ENCODE measurements around the gene PIKFYVE. TPM values are rescaled to one million over a fixed set of nuclear protein-coding genes. Genes with fewer than 3 reads are reported as not detected.

Gene PIKFYVE
- total and polyA plus RNA-seq, 7 donors = 2.8 to 14.2 (median 12.0) TPM

DNA sequence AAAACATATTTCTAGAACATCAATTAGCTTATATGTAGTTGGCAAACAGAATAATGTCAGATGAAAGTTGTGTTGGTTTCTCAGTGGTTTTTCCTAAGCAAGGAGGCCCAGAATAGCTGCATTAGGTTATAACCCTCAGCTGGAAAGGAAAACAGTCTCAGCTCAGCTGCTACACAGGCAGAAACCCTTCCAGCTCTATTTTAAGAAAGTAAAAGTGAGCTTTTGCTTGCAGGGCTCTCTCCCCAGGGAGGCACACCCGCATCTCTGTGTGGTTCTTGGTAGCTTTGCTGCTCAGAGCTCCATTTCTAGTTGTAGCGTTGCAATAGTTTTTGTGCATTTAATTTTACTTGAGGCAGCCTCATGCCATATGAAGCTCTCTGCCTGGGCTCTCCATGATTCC is 54.6 kb downstream of the PIKFYVE start:
- peak; percentile 89 to 99 (median 96) for ATAC-seq
- WGBS, 3 donors = 3 to 8% (median 5%) methylated on average over 2 of the region's 2 CpGs
- Histone ChIP-seq H3K27me3 (ENCODE audit: insufficient read depth in 3 of 3, low read length in 2 of 3) (no peaks in the 10 kb centered on the region), H3K27ac (peak overlapping the region; percentile 85), H3K36me3 (ENCODE audit: insufficient read depth in 1 of 2, low read depth in 1 of 2) (peaks cover 2 to 41% of the 10 kb centered on the region in 2 donors), H3K4me3 (peak overlapping the region; percentile 31), H3K4me1 (peaks cover 33% of the 10 kb centered on the region), H3K9me3 (no peaks in the 10 kb centered on the region)
- no peak for TF ChIP-seq CTCF (IDR thresholded peaks at IDR 0.05)
- intact Hi-C loops (cut with DNase I) = no loop called here
- peak; percentile 32 to 75 for DNase-seq

DNA sequence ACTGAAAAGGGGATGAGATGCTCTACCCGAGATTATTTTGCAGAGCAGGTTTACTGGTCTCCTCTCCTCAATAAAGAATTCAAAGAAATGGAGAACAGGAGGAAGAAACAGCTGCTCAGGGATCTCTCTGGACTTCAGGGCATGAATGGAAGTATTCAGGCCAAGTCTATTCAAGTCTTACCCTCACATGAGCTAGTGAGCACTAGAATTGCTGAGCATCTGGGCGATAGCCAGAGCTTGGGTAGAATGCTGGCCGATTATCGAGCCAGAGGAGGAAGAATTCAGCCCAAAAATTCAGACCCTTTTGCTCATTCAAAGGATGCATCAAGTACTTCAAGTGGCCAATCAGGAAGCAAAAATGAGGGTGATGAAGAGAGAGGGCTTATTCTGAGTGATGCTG is 60.0 kb downstream of the PIKFYVE start:
- Histone ChIP-seq H3K27ac (no peak overlapping the region), H3K36me3 (ENCODE audit: insufficient read depth in 1 of 2, low read depth in 1 of 2) (peaks cover 9 to 77% of the 10 kb centered on the region in 2 donors), H3K4me1 (peaks cover 5% of the 10 kb centered on the region), H3K27me3 (ENCODE audit: insufficient read depth in 3 of 3, low read length in 2 of 3) (no peaks in the 10 kb centered on the region), H3K9me3 (no peaks in the 10 kb centered on the region), H3K4me3 (no peak overlapping the region)
- intact Hi-C loops (cut with DNase I) = no loop called here
- ATAC-seq (no peak), DNase-seq (no peak)
- 35 to 58% (median 57%) methylated on average over 4 of the region's 4 CpGs for WGBS, 3 donors
- no peak for TF ChIP-seq CTCF (IDR thresholded peaks at IDR 0.05)

- ATAC-seq = no peak
- Histone ChIP-seq H3K4me1 (no peaks in the 10 kb centered on the region), H3K27me3 (ENCODE audit: insufficient read depth in 3 of 3, low read length in 2 of 3) (no peaks in the 10 kb centered on the region), H3K36me3 (ENCODE audit: insufficient read depth in 1 of 2, low read depth in 1 of 2) (peaks cover 9 to 95% of the 10 kb centered on the region in 2 donors), H3K4me3 (no peak overlapping the region), H3K9me3 (no peaks in the 10 kb centered on the region), H3K27ac (no peak overlapping the region)
- no peak for TF ChIP-seq CTCF (IDR thresholded peaks at IDR 0.05)
- DNase-seq = no peak
- intact Hi-C loops (cut with DNase I) = no loop called here
Measured at GRCh38 chr2:208329485-208329884, 63.4 kb downstream of the PIKFYVE start.

- Histone ChIP-seq H3K36me3 (ENCODE audit: insufficient read depth in 1 of 2, low read depth in 1 of 2) (peaks cover 6 to 96% of the 10 kb centered on the region in 2 donors), H3K4me3 (no peak overlapping the region), H3K9me3 (no peaks in the 10 kb centered on the region), H3K4me1 (no peaks in the 10 kb centered on the region), H3K27me3 (ENCODE audit: insufficient read depth in 3 of 3, low read length in 2 of 3) (no peaks in the 10 kb centered on the region), H3K27ac (no peak overlapping the region)
- ATAC-seq (no peak), DNase-seq (no peak)
- intact Hi-C loops (cut with DNase I) = loop anchor here in 1 of 2 donors (5.0 kb wide), 1 partner anchor 37 kb away; no protein-coding TSS in a partner anchor
- TF ChIP-seq CTCF (IDR thresholded peaks at IDR 0.05) = no peak
Measured at GRCh38 chr2:208334230-208334629, 68.2 kb downstream of the PIKFYVE start.

DNA sequence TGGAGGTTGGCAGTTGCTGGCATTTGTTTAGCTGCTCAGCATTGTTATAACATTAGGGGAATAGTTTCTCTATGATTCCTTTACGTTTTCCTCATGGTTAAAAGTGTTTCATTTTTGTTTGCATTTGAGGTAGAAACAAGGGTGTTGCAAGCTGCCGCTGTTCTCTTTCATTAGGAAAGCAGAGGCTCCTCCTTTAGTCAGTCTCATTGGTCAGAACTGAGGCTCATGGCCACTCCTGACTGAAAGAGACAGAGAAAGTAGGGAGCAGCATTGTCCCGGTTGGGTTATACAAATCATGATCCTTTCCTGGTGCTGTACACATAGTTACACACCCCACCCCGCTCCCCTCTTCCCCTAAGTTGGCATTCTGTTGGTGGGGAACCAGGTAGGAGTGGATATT is 80.7 kb downstream of the PIKFYVE start:
- H3K4me1 ChIP-seq = no peaks in the 10 kb centered on the region
- no peak for TF ChIP-seq CTCF (IDR thresholded peaks at IDR 0.05)
- H3K27ac ChIP-seq = no peak overlapping the region
- no peaks in the 10 kb centered on the region for H3K9me3 ChIP-seq
- H3K36me3 ChIP-seq (ENCODE audit: insufficient read depth in 1 of 2, low read depth in 1 of 2) = peaks cover 7 to 88% of the 10 kb centered on the region in 2 donors
- DNase-seq = no peak
- H3K27me3 ChIP-seq (ENCODE audit: insufficient read depth in 3 of 3, low read length in 2 of 3) = no peaks in the 10 kb centered on the region
- H3K4me3 ChIP-seq = no peak overlapping the region
- ATAC-seq = no peak
- WGBS, 3 donors = 89 to 95% (median 91%) methylated on average over 4 of the region's 4 CpGs
- intact Hi-C loops (cut with DNase I) = no loop called here
